HEK293 (cell line): ENCODE data around the gene FADS6.
A peak's percentile ranks its signal among the peaks of the same experiment; 100 is the strongest.

ENCODE experiments used
- FEZF1 ChIP-seq: fragments of 450-650 bp; formaldehyde crosslinking; IDR thresholded peaks from 2 replicates; pipeline ENCODE4 v1.5.1; 2016; ENCODE audit warnings: missing biosample characterization, missing genetic modification characterization
- HOXC10 ChIP-seq: sonication (generic); formaldehyde crosslinking; IDR thresholded peaks from 2 replicates; pipeline ENCODE4 v1.8.1; 2023; ENCODE audit warnings: mild to moderate bottlenecking, missing genetic modification reagents
- KLF1 ChIP-seq: fragments of 450-650 bp; formaldehyde crosslinking; IDR thresholded peaks from 2 replicates; pipeline ENCODE4 v1.5.1; 2016; ENCODE audit warnings: missing biosample characterization, missing genetic modification characterization
- MZF1 ChIP-seq: fragments of 450-650 bp; formaldehyde crosslinking; IDR thresholded peaks from 2 replicates; pipeline ENCODE4 v1.5.1; 2017; ENCODE audit warnings: missing biosample characterization, missing genetic modification characterization, borderline replicate concordance
- SCRT2 ChIP-seq: fragments of 450-650 bp; formaldehyde crosslinking; IDR thresholded peaks from 2 replicates; pipeline ENCODE4 v1.5.1; 2016; ENCODE audit warnings: missing biosample characterization, missing genetic modification characterization
- ZBTB20 ChIP-seq: fragments of 450-650 bp; formaldehyde crosslinking; IDR thresholded peaks from 2 replicates; pipeline ENCODE4 v1.5.1; 2016; ENCODE audit warnings: missing biosample characterization, missing genetic modification characterization
- ZBTB8A ChIP-seq: fragments of 450-650 bp; formaldehyde crosslinking; IDR thresholded peaks from 2 replicates; pipeline ENCODE4 v1.5.1; 2016; ENCODE audit warnings: missing biosample characterization, missing genetic modification characterization
- ZIC2 ChIP-seq: fragments of 450-650 bp; formaldehyde crosslinking; IDR thresholded peaks from 2 replicates; pipeline ENCODE4 v1.5.1; 2016; ENCODE audit warnings: missing biosample characterization, missing genetic modification characterization
- ZNF132 ChIP-seq: fragments of 450-650 bp; formaldehyde crosslinking; IDR thresholded peaks from 2 replicates; pipeline ENCODE4 v1.5.1; 2017; ENCODE audit warnings: missing biosample characterization, missing genetic modification characterization, borderline replicate concordance
- ZNF16 ChIP-seq: fragments of 450-650 bp; formaldehyde crosslinking; IDR thresholded peaks from 2 replicates; pipeline ENCODE4 v1.5.1; 2016; ENCODE audit warnings: low read depth, missing biosample characterization, missing genetic modification characterization
- ZNF426 ChIP-seq: fragments of 450-650 bp; formaldehyde crosslinking; IDR thresholded peaks from 2 replicates; pipeline ENCODE4 v1.5.1; 2017; ENCODE audit warnings: missing biosample characterization, missing genetic modification characterization, mild to moderate bottlenecking, inconsistent platforms, moderate library complexity
- ZNF433 ChIP-seq: fragments of 450-650 bp; formaldehyde crosslinking; IDR thresholded peaks from 2 replicates; pipeline ENCODE4 v1.5.1; 2016; ENCODE audit warnings: missing biosample characterization, missing genetic modification characterization, low read depth
- ZNF521 ChIP-seq: fragments of 450-650 bp; formaldehyde crosslinking; IDR thresholded peaks from 2 replicates; pipeline ENCODE4 v1.5.1; 2017; ENCODE audit warnings: missing biosample characterization, mild to moderate bottlenecking, missing genetic modification characterization
- ZNF548 ChIP-seq: fragments of 450-650 bp; formaldehyde crosslinking; IDR thresholded peaks from 2 replicates; pipeline ENCODE4 v1.5.1; 2016; ENCODE audit warnings: missing biosample characterization, missing genetic modification characterization
- ZNF585B ChIP-seq: fragments of 450-650 bp; formaldehyde crosslinking; IDR thresholded peaks from 2 replicates; pipeline ENCODE4 v1.5.1; 2016; ENCODE audit warnings: missing biosample characterization, missing genetic modification characterization
- ZNF629 ChIP-seq: fragments of 450-650 bp; formaldehyde crosslinking; IDR thresholded peaks from 2 replicates; pipeline ENCODE4 v1.5.1; 2017; ENCODE audit warnings: missing biosample characterization, missing genetic modification characterization
- ZNF707 ChIP-seq: fragments of 450-650 bp; formaldehyde crosslinking; IDR thresholded peaks from 2 replicates; pipeline ENCODE4 v1.5.1; 2016; ENCODE audit warnings: missing biosample characterization, missing genetic modification characterization
- ZNF843 ChIP-seq: fragments of 450-650 bp; formaldehyde crosslinking; IDR thresholded peaks from 2 replicates; pipeline ENCODE4 v1.5.1; 2016; ENCODE audit warnings: missing biosample characterization, missing genetic modification characterization
- ZXDB ChIP-seq: fragments of 450-650 bp; formaldehyde crosslinking; IDR thresholded peaks from 2 replicates; pipeline ENCODE4 v1.5.1; 2016; ENCODE audit warnings: missing biosample characterization, missing genetic modification characterization
- TF ChIP-seq, protein P1 (sequence below): fragments of 450-650 bp; formaldehyde crosslinking; IDR thresholded peaks from 2 replicates; pipeline ENCODE4 v1.5.1; 2016; ENCODE audit warnings: missing biosample characterization, missing genetic modification characterization, borderline replicate concordance
- TF ChIP-seq, protein P2 (sequence below): fragments of 450-650 bp; formaldehyde crosslinking; IDR thresholded peaks from 2 replicates; pipeline ENCODE4 v1.5.1; 2016; ENCODE audit warnings: missing biosample characterization, missing genetic modification characterization
- TF ChIP-seq, protein P3 (sequence below): fragments of 450-650 bp; formaldehyde crosslinking; IDR thresholded peaks from 2 replicates; pipeline ENCODE4 v1.5.1; 2016; ENCODE audit warnings: missing biosample characterization, missing genetic modification characterization
- TF ChIP-seq, protein P4 (sequence below): fragments of 450-650 bp; formaldehyde crosslinking; IDR thresholded peaks from 2 replicates; pipeline ENCODE4 v1.5.1; 2016; ENCODE audit warnings: missing biosample characterization, missing genetic modification characterization
- TF ChIP-seq, protein P5 (sequence below): fragments of 450-650 bp; formaldehyde crosslinking; optimal IDR thresholded peaks from 2 replicates; pipeline ENCODE3; 2016; ENCODE audit warnings: missing biosample characterization, mild to moderate bottlenecking, missing genetic modification characterization
- TF ChIP-seq, protein P6 (sequence below): fragments of 450-650 bp; formaldehyde crosslinking; IDR thresholded peaks from 2 replicates; pipeline ENCODE4 v1.5.1; 2016; ENCODE audit warnings: missing biosample characterization, missing genetic modification characterization

The FADS6 gene

DNA sequence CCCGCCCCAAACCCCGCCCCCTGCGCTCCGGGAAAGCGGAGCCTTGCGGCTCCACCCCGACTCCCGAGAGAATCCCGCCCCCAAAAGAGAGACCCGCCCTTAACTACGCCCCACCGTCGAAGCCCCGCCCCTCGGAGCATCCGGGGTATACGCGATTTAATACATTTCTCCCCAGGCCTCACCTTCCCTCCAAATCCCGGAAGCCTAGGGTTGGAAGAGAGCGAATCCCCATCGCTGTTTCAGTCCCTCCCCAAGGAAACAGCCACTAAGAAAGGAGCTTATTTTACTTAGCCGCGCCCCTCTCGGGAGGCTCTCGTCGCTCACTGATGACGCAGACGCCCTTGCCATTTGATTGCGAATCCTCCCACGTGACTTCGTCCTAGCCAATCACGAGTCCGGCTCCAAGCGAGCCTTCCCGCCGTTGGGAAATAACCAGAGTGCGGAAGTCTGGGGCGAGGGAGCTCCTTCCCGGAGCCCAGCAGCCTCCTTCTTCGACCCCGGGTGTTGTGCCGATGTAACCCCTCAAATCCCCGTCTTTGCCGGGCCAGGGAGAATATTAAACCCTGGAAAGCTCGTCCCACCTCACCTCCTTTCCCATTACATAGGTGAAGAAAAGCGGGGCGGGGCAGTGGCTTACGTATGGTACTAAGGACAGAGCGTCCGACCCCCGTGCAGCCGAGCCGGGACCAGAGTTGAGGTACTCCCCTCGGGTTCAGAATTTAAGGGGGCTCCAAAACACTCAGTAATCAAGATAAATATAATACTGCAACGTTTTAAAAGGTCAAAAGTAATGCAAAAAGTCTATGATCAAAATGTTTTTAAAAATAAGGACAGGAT lies 20.2 kb downstream of the FADS6 start (continued):
- TF ChIP-seq, protein P1, sequence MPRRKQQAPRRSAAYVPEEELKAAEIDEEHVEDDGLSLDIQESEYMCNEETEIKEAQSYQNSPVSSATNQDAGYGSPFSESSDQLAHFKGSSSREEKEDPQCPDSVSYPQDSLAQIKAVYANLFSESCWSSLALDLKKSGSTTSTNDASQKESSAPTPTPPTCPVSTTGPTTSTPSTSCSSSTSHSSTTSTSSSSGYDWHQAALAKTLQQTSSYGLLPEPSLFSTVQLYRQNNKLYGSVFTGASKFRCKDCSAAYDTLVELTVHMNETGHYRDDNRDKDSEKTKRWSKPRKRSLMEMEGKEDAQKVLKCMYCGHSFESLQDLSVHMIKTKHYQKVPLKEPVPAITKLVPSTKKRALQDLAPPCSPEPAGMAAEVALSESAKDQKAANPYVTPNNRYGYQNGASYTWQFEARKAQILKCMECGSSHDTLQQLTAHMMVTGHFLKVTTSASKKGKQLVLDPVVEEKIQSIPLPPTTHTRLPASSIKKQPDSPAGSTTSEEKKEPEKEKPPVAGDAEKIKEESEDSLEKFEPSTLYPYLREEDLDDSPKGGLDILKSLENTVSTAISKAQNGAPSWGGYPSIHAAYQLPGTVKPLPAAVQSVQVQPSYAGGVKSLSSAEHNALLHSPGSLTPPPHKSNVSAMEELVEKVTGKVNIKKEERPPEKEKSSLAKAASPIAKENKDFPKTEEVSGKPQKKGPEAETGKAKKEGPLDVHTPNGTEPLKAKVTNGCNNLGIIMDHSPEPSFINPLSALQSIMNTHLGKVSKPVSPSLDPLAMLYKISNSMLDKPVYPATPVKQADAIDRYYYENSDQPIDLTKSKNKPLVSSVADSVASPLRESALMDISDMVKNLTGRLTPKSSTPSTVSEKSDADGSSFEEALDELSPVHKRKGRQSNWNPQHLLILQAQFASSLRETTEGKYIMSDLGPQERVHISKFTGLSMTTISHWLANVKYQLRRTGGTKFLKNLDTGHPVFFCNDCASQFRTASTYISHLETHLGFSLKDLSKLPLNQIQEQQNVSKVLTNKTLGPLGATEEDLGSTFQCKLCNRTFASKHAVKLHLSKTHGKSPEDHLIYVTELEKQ (tag by site-specific recombination): no peak
- TF ChIP-seq, protein P2, sequence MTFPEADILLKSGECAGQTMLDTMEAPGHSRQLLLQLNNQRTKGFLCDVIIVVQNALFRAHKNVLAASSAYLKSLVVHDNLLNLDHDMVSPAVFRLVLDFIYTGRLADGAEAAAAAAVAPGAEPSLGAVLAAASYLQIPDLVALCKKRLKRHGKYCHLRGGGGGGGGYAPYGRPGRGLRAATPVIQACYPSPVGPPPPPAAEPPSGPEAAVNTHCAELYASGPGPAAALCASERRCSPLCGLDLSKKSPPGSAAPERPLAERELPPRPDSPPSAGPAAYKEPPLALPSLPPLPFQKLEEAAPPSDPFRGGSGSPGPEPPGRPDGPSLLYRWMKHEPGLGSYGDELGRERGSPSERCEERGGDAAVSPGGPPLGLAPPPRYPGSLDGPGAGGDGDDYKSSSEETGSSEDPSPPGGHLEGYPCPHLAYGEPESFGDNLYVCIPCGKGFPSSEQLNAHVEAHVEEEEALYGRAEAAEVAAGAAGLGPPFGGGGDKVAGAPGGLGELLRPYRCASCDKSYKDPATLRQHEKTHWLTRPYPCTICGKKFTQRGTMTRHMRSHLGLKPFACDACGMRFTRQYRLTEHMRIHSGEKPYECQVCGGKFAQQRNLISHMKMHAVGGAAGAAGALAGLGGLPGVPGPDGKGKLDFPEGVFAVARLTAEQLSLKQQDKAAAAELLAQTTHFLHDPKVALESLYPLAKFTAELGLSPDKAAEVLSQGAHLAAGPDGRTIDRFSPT (tag by site-specific recombination): no peak
- TF ChIP-seq ZNF707 (tag by site-specific recombination) (no peak), ZXDB (no peak; the same call in 1 of the 2 replicates), ZNF132 (tag by site-specific recombination) (no peak), ZIC2 (tag by site-specific recombination) (no peak), ZNF433 (no peak), HOXC10 (CRISPR knock-in tag) (no peak), ZNF843 (tag by site-specific recombination) (no peak), ZBTB8A (tag by site-specific recombination) (no peak), SCRT2 (tag by site-specific recombination) (no peak), ZNF16 (no peak), ZNF521 (tag by site-specific recombination) (no peak), ZNF585B (no peak), ZNF629 (tag by site-specific recombination) (peak; percentile 78), KLF1 (0 out of 2 replicates have a peak, but pooled peaks have one; percentile 15), ZBTB20 (tag by site-specific recombination) (peak; percentile 64), MZF1 (no peak), ZNF548 (tag by site-specific recombination) (no peak), FEZF1 (tag by site-specific recombination) (peak; percentile 93), ZNF426 (tag by site-specific recombination) (no peak)
- TF ChIP-seq, protein P3, sequence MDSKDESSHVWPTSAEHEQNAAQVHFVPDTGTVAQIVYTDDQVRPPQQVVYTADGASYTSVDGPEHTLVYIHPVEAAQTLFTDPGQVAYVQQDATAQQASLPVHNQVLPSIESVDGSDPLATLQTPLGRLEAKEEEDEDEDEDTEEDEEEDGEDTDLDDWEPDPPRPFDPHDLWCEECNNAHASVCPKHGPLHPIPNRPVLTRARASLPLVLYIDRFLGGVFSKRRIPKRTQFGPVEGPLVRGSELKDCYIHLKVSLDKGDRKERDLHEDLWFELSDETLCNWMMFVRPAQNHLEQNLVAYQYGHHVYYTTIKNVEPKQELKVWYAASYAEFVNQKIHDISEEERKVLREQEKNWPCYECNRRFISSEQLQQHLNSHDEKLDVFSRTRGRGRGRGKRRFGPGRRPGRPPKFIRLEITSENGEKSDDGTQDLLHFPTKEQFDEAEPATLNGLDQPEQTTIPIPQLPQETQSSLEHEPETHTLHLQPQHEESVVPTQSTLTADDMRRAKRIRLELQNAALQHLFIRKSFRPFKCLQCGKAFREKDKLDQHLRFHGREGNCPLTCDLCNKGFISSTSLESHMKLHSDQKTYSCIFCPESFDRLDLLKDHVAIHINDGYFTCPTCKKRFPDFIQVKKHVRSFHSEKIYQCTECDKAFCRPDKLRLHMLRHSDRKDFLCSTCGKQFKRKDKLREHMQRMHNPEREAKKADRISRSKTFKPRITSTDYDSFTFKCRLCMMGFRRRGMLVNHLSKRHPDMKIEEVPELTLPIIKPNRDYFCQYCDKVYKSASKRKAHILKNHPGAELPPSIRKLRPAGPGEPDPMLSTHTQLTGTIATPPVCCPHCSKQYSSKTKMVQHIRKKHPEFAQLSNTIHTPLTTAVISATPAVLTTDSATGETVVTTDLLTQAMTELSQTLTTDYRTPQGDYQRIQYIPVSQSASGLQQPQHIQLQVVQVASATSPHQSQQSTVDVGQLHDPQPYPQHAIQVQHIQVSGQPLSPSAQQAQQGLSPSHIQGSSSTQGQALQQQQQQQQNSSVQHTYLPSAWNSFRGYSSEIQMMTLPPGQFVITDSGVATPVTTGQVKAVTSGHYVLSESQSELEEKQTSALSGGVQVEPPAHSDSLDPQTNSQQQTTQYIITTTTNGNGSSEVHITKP (tag by site-specific recombination): no peak
- TF ChIP-seq, protein P4, sequence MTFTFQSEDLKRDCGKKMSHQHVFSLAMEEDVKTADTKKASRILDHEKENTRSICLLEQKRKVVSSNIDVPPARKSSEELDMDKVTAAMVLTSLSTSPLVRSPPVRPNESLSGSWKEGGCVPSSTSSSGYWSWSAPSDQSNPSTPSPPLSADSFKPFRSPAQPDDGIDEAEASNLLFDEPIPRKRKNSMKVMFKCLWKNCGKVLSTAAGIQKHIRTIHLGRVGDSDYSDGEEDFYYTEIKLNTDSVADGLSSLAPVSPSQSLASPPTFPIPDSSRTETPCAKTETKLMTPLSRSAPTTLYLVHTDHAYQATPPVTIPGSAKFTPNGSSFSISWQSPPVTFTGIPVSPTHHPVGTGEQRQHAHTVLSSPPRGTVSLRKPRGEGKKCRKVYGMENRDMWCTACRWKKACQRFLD: no peak
- TF ChIP-seq, protein P5, sequence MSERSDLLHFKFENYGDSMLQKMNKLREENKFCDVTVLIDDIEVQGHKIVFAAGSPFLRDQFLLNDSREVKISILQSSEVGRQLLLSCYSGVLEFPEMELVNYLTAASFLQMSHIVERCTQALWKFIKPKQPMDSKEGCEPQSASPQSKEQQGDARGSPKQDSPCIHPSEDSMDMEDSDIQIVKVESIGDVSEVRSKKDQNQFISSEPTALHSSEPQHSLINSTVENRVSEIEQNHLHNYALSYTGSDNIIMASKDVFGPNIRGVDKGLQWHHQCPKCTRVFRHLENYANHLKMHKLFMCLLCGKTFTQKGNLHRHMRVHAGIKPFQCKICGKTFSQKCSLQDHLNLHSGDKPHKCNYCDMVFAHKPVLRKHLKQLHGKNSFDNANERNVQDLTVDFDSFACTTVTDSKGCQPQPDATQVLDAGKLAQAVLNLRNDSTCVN (tag by site-specific recombination): no peak
- TF ChIP-seq, protein P6, sequence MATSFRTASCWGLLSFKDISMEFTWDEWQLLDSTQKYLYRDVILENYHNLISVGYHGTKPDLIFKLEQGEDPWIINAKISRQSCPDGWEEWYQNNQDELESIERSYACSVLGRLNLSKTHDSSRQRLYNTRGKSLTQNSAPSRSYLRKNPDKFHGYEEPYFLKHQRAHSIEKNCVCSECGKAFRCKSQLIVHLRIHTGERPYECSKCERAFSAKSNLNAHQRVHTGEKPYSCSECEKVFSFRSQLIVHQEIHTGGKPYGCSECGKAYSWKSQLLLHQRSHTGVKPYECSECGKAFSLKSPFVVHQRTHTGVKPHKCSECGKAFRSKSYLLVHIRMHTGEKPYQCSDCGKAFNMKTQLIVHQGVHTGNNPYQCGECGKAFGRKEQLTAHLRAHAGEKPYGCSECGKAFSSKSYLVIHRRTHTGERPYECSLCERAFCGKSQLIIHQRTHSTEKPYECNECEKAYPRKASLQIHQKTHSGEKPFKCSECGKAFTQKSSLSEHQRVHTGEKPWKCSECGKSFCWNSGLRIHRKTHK: no peak
